OCI-LY7 (cell line): ENCODE data around the gene EIPR1.

Experiments used
- CTCF ChIP-seq: fragments of 200-600 bp; sonication (generic); conservative IDR thresholded peaks from 2 replicates; pipeline ENCODE4 v1.5.1; 2014; ENCODE audit warnings: mild to moderate bottlenecking, antibody characterized with exemption, low read length, moderate library complexity, mixed read lengths
- EZH2phosphoT487 ChIP-seq: fragments of 200-600 bp; sonication (generic); IDR thresholded peaks from 2 replicates; pipeline ENCODE4 v1.6.1; 2018; ENCODE audit warnings: low read depth, borderline replicate concordance, mild to moderate bottlenecking, mixed run types, antibody characterized with exemption, low read length, moderate library complexity, mixed read lengths

- TF ChIP-seq CTCF, result no peak
- TF ChIP-seq EZH2phosphoT487, result no peak
Observed at GRCh38 chr2:3201281-3201680, 176.3 kb downstream of the EIPR1 start.
